ENCODE results near the gene TRIM7. TPM values are rescaled to one million over a fixed set of nuclear protein-coding genes. Genes with fewer than 3 reads are reported as not detected.
A peak's percentile ranks its signal among the peaks of the same experiment; 100 is the strongest.

The TRIM7 gene
- total RNA-seq, 3 donors from 2014 or later: 0.18 to 2.1 (median 0.99) TPM

GRCh38 chr5:181198106-181198685 is 6.8 kb downstream of the TRIM7 start:
- Mint-ChIP-seq H3K27me3 (ENCODE audit: low read depth) (no peaks in the 10 kb centered on the region), H3K9me3 (no peaks in the 10 kb centered on the region), H3K4me1 (ENCODE audit: low read depth) (no peaks in the 10 kb centered on the region), H3K4me3 (no peak overlapping the region), H3K36me3 (ENCODE audit: insufficient read depth) (no peaks in the 10 kb centered on the region)
- DNase-seq (no peak), ATAC-seq (no peak)

GRCh38 chr5:181197326-181197951 is 7.6 kb downstream of the TRIM7 start:
- Mint-ChIP-seq H3K27me3 (ENCODE audit: low read depth) (no peaks in the 10 kb centered on the region), H3K9me3 (no peaks in the 10 kb centered on the region), H3K4me3 (no peak overlapping the region), H3K4me1 (ENCODE audit: low read depth) (peaks cover 5% of the 10 kb centered on the region), H3K36me3 (ENCODE audit: insufficient read depth) (no peaks in the 10 kb centered on the region)
- ATAC-seq (no peak), DNase-seq (no peak)

GRCh38 chr5:181195249-181195761 is 9.7 kb downstream of the TRIM7 start:
- peaks cover 2% of the 10 kb centered on the region for H3K27me3 Mint-ChIP-seq (ENCODE audit: low read depth)
- DNase-seq (no peak), ATAC-seq (no peak)
- H3K9me3 Mint-ChIP-seq: no peaks in the 10 kb centered on the region
- no peak overlapping the region for H3K4me3 Mint-ChIP-seq
- H3K4me1 Mint-ChIP-seq (ENCODE audit: low read depth): peaks cover 13% of the 10 kb centered on the region
- H3K36me3 Mint-ChIP-seq (ENCODE audit: insufficient read depth): no peaks in the 10 kb centered on the region

GRCh38 chr5:181194489-181195248 is 10.3 kb downstream of the TRIM7 start:
- Mint-ChIP-seq H3K9me3 (no peaks in the 10 kb centered on the region), H3K27me3 (ENCODE audit: low read depth) (peaks cover 2% of the 10 kb centered on the region), H3K4me1 (ENCODE audit: low read depth) (peaks cover 13% of the 10 kb centered on the region), H3K4me3 (no peak overlapping the region), H3K36me3 (ENCODE audit: insufficient read depth) (no peaks in the 10 kb centered on the region)
- ATAC-seq (no peak), DNase-seq (no peak)

GRCh38 chr5:181193656-181194055 is 11.3 kb downstream of the TRIM7 start:
- no peaks in the 10 kb centered on the region for H3K9me3 Mint-ChIP-seq
- peak overlapping the region; percentile 14 for H3K4me3 Mint-ChIP-seq
- H3K36me3 Mint-ChIP-seq (ENCODE audit: insufficient read depth): no peaks in the 10 kb centered on the region

GRCh38 chr5:181192337-181193046 is 12.5 kb downstream of the TRIM7 start:
- Mint-ChIP-seq H3K4me3 (peak overlapping the region; percentile 93), H3K27me3 (ENCODE audit: low read depth) (peaks cover 4% of the 10 kb centered on the region), H3K4me1 (ENCODE audit: low read depth) (peaks cover 19% of the 10 kb centered on the region), H3K9me3 (no peaks in the 10 kb centered on the region), H3K36me3 (ENCODE audit: insufficient read depth) (no peaks in the 10 kb centered on the region)
- DNase-seq (no peak), ATAC-seq (no peak)

More at GRCh38 chr5:181193656-181194055, 11.3 kb downstream of the TRIM7 start:
- DNase-seq (no peak), ATAC-seq (no peak)
- H3K4me1 Mint-ChIP-seq (ENCODE audit: low read depth): peaks cover 15% of the 10 kb centered on the region
- peaks cover 2% of the 10 kb centered on the region for H3K27me3 Mint-ChIP-seq (ENCODE audit: low read depth)

GRCh38 chr5:181191526-181192336 is 13.3 kb downstream of the TRIM7 start:
- H3K27me3 Mint-ChIP-seq (ENCODE audit: low read depth): peaks cover 4% of the 10 kb centered on the region
- peak; percentile 66 to 69 for ATAC-seq

GRCh38 chr5:181190711-181191525 is 14.1 kb downstream of the TRIM7 start:
- Mint-ChIP-seq H3K27me3 (ENCODE audit: low read depth) (peaks cover 4% of the 10 kb centered on the region), H3K4me1 (ENCODE audit: low read depth) (peaks cover 25% of the 10 kb centered on the region), H3K4me3 (peak overlapping the region; percentile 93)

More at GRCh38 chr5:181191526-181192336, 13.3 kb downstream of the TRIM7 start:
- peak; percentile 93 for DNase-seq
- Mint-ChIP-seq H3K4me3 (peak overlapping the region; percentile 93), H3K4me1 (ENCODE audit: low read depth) (peaks cover 19% of the 10 kb centered on the region), H3K36me3 (ENCODE audit: insufficient read depth) (no peaks in the 10 kb centered on the region), H3K9me3 (no peaks in the 10 kb centered on the region)

GRCh38 chr5:181189962-181190710 is 14.9 kb downstream of the TRIM7 start:
- peaks cover 4% of the 10 kb centered on the region for H3K27me3 Mint-ChIP-seq (ENCODE audit: low read depth)
- DNase-seq (peak; percentile 47), ATAC-seq (peak in 1 of 2 donors; percentile 9)
- H3K36me3 Mint-ChIP-seq (ENCODE audit: insufficient read depth): no peaks in the 10 kb centered on the region
- H3K9me3 Mint-ChIP-seq: no peaks in the 10 kb centered on the region
- H3K4me3 Mint-ChIP-seq: peak overlapping the region; percentile 93
- peaks cover 31% of the 10 kb centered on the region for H3K4me1 Mint-ChIP-seq (ENCODE audit: low read depth)

More at GRCh38 chr5:181190711-181191525, 14.1 kb downstream of the TRIM7 start:
- no peaks in the 10 kb centered on the region for H3K9me3 Mint-ChIP-seq
- peak; percentile 14 to 19 for ATAC-seq
- H3K36me3 Mint-ChIP-seq (ENCODE audit: insufficient read depth): no peaks in the 10 kb centered on the region
- peak; percentile 34 for DNase-seq

GRCh38 chr5:181189363-181189961 is 15.5 kb downstream of the TRIM7 start:
- ATAC-seq: peak; percentile 35 to 41
- Mint-ChIP-seq H3K4me1 (ENCODE audit: low read depth) (peaks cover 36% of the 10 kb centered on the region), H3K4me3 (peak overlapping the region; percentile 93), H3K9me3 (no peaks in the 10 kb centered on the region), H3K27me3 (ENCODE audit: low read depth) (peaks cover 4% of the 10 kb centered on the region), H3K36me3 (ENCODE audit: insufficient read depth) (no peaks in the 10 kb centered on the region)
- peak; percentile 58 for DNase-seq

- no peaks in the 10 kb centered on the region for H3K9me3 Mint-ChIP-seq
- H3K4me1 Mint-ChIP-seq (ENCODE audit: low read depth): peaks cover 40% of the 10 kb centered on the region
Measured at GRCh38 chr5:181188700-181189362, 16.2 kb downstream of the TRIM7 start.

More at GRCh38 chr5:181188700-181189362, 16.2 kb downstream of the TRIM7 start:
- ATAC-seq (no peak), DNase-seq (peak; percentile 72)
- Mint-ChIP-seq H3K36me3 (ENCODE audit: insufficient read depth) (no peaks in the 10 kb centered on the region), H3K4me3 (peak overlapping the region; percentile 93), H3K27me3 (ENCODE audit: low read depth) (peaks cover 4% of the 10 kb centered on the region)
